Spleen (tissue), 7 donors: Measurements from ENCODE around the gene ROR1.

ENCODE experiments used
- POLR2AphosphoS5 ChIP-seq, 3 donors: sonication (generic); formaldehyde crosslinking; IDR thresholded peaks; one replicate each; pipeline ENCODE4 v1.5.1; 2017; ENCODE audit warnings: antibody characterized with exemption in 3 of 3
- TF ChIP-seq, protein P1 (sequence below), 11 experiments: fragments of 200-600 bp in 7 of 11; fragments of 450-650 bp in 4 of 11; sonication (generic) in 4 of 11; IDR thresholded peaks in 8 of 11; conservative IDR thresholded peaks in 3 of 11; 1 replicate in 7 of 11; 2 replicates in 4 of 11; pipeline versions ENCODE4 v1.4.0 to v1.8.0; 2016 to 2021; ENCODE audit warnings: antibody characterized with exemption in 11 of 11, inconsistent platforms in 4 of 11, mild to moderate bottlenecking in 1 of 11
- donor health status: DM: no; HTN: no; CAD: no; lungs with moderate emphysema.
- donor health status: DM: no; HTN: no; CAD: no.
- donor health status: DM: no; HTN: no; CAD: no.

DNA sequence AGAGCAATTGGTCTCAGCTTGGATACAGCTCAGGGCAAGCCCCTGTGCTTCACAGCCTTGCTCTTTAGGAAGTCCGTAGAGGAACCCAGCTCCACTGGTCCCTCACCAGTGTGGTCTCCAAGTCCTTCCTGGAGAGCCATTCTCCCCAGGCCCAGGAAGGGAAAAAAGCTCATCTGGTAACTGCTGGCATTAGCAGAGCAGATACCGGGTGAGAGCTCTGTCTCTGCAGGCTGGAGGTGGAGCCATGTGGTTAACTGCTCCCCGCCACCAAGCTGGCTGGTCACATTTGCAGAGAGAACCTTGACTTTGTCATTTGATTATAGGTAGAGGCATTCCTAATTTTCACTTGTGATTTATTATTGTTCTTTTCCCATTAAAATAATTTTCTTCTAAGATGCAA is 169.6 kb downstream of the ROR1 start:
- TF ChIP-seq, protein P1, sequence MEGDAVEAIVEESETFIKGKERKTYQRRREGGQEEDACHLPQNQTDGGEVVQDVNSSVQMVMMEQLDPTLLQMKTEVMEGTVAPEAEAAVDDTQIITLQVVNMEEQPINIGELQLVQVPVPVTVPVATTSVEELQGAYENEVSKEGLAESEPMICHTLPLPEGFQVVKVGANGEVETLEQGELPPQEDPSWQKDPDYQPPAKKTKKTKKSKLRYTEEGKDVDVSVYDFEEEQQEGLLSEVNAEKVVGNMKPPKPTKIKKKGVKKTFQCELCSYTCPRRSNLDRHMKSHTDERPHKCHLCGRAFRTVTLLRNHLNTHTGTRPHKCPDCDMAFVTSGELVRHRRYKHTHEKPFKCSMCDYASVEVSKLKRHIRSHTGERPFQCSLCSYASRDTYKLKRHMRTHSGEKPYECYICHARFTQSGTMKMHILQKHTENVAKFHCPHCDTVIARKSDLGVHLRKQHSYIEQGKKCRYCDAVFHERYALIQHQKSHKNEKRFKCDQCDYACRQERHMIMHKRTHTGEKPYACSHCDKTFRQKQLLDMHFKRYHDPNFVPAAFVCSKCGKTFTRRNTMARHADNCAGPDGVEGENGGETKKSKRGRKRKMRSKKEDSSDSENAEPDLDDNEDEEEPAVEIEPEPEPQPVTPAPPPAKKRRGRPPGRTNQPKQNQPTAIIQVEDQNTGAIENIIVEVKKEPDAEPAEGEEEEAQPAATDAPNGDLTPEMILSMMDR (IDR thresholded peaks at IDR 0.05 in 8 of 11, conservative IDR thresholded peaks at IDR 0.05 in 3 of 11), result no peak
- no peak for TF ChIP-seq POLR2AphosphoS5 (IDR thresholded peaks at IDR 0.05)
